A549 (cell line): ENCODE measurements around the gene RAD23B. TPM values are rescaled to one million over a fixed set of nuclear protein-coding genes. Genes with fewer than 3 reads are reported as not detected.
"Not testable (repeated sequence)": the region's sequence is repeated elsewhere in the genome, so short reads cannot be mapped to it uniquely, and the experiment has no call there.

Experiments
- ATAC-seq, 2 experiments: fragments of 200-7000 bp in 1 of 2; fragments of >200 bp in 1 of 2; cut with Nextera tagmentation in 1 of 2; cut with Tn5 transposase in 1 of 2; 3 replicates each; pipeline versions ENCODE4 v1.8.0 to v1.9.1; 2018 to 2020; ENCODE audit warnings: mild to moderate bottlenecking in 1 of 2, moderate library complexity in 1 of 2
- CTCF ChIA-PET: fragments of 300-600 bp; sonication (Branson Sonifier 250); formaldehyde crosslinking; extraction: SDS; loops from one replicate; lab custom pipeline; 2021; ENCODE audit warnings: antibody characterized with exemption, inconsistent platforms; lab: Yijun Ruan, JAX
- POLR2A ChIA-PET: fragments of 350-600 bp; formaldehyde crosslinking; extraction: SDS; loops from one replicate; lab custom pipeline; 2021; ENCODE audit warnings: antibody characterized with exemption, inconsistent platforms; lab: Yijun Ruan, JAX
- DNase-seq, 2 experiments: peaks; one replicate each; pipeline versions ENCODE4 v3.0.0 to v3.0.0-alpha.2; 2011 to 2016; ENCODE audit warnings: low read depth in 1 of 2, low spot score in 1 of 2
- FAIRE-seq: peaks from 2 replicates; lab custom pipeline; 2011; peaks lifted over from hg19 to GRCh38; lab: Jason Lieb, UNC
- H3K27ac ChIP-seq, 2 experiments: fragments of >200 bp; sonication (Bioruptor Twin); formaldehyde crosslinking; 3 replicates each; pipeline ENCODE4 v1.5.1; 2016 to 2017
- H3K4me1 ChIP-seq: fragments of >200 bp; sonication (Bioruptor Twin); formaldehyde crosslinking; 3 replicates; pipeline ENCODE4 v1.6.1; 2016
- H3K4me2 ChIP-seq: fragments of >200 bp; sonication (Bioruptor Twin); formaldehyde crosslinking; 3 replicates; pipeline ENCODE4 v1.6.1; 2016
- H3K4me3 ChIP-seq: fragments of >200 bp; sonication (Bioruptor Twin); formaldehyde crosslinking; 3 replicates; pipeline ENCODE4 v1.5.1; 2016
- H3K9me3 ChIP-seq: fragments of >200 bp; sonication (Bioruptor Twin); formaldehyde crosslinking; 3 replicates; pipeline ENCODE4 v1.6.1; 2016
- BCL3 ChIP-seq: fragments of >200 bp; sonication (Bioruptor Twin); formaldehyde crosslinking; IDR thresholded peaks from 3 replicates; pipeline ENCODE4 v1.6.1; 2016
- CBX2 ChIP-seq: fragments of 200-600 bp; sonication (generic); IDR thresholded peaks from 2 replicates; pipeline ENCODE4 v1.6.1; 2016; ENCODE audit warnings: low read depth, mild to moderate bottlenecking, borderline replicate concordance
- CEBPB ChIP-seq, 2 experiments: fragments of >200 bp in 1 of 2; sonication (Bioruptor Twin) in 1 of 2; formaldehyde crosslinking in 1 of 2; IDR thresholded peaks; 2 replicates each; pipeline ENCODE4 v1.6.1; 2012 to 2016
- ELK1 ChIP-seq: fragments of 150-350 bp; IDR thresholded peaks from 2 replicates; pipeline ENCODE4 v1.6.1; 2014; ENCODE audit warnings: low read depth, mild to moderate bottlenecking, low read length
- FOSB ChIP-seq: fragments of 250-450 bp; sonication (Bioruptor Pico); IDR thresholded peaks from 2 replicates; pipeline ENCODE4 v1.5.0; 2020; ENCODE audit warnings: mild to moderate bottlenecking, moderate library complexity
- HMGXB4 ChIP-seq: fragments of 250-450 bp; sonication (Bioruptor Pico); IDR thresholded peaks from 2 replicates; pipeline ENCODE4 v1.5.0; 2021; ENCODE audit warnings: mild to moderate bottlenecking, moderate library complexity, borderline replicate concordance
- HOXB5 ChIP-seq: fragments of 250-450 bp; sonication (Bioruptor Pico); IDR thresholded peaks from 2 replicates; pipeline ENCODE4 v1.5.0; 2020; ENCODE audit warnings: mild to moderate bottlenecking, moderate library complexity
- KDM1A ChIP-seq: fragments of 200-600 bp; sonication (generic); IDR thresholded peaks from 2 replicates; pipeline ENCODE4 v1.6.1; 2016; ENCODE audit warnings: low read depth, mild to moderate bottlenecking
- MAZ ChIP-seq: fragments of 150-350 bp; IDR thresholded peaks from 2 replicates; pipeline ENCODE4 v1.6.1; 2014; ENCODE audit warnings: antibody characterized with exemption, low read depth, low read length, borderline replicate concordance
- MYC ChIP-seq: IDR thresholded peaks from 2 replicates; pipeline ENCODE4 v1.6.1; 2012; ENCODE audit warnings: mild to moderate bottlenecking, inconsistent platforms, low read length, improper control_type of control experiment, borderline replicate concordance
- NFE2L2 ChIP-seq: fragments of 150-350 bp; conservative IDR thresholded peaks from 2 replicates; pipeline ENCODE4 v1.6.1; 2014; ENCODE audit warnings: low read length
- NR3C1 ChIP-seq: fragments of >200 bp; sonication (Bioruptor Twin); formaldehyde crosslinking; IDR thresholded peaks from 3 replicates; pipeline ENCODE4 v1.6.1; 2017
- PHF8 ChIP-seq: fragments of 200-600 bp; sonication (generic); IDR thresholded peaks from 2 replicates; pipeline ENCODE4 v1.6.1; 2016; ENCODE audit warnings: low read depth, mild to moderate bottlenecking, antibody characterized with exemption, moderate library complexity, borderline replicate concordance
- RCOR1 ChIP-seq: fragments of 150-350 bp; IDR thresholded peaks from 2 replicates; pipeline ENCODE4 v1.6.1; 2014; ENCODE audit warnings: antibody characterized with exemption, low read length, low read depth
- REST ChIP-seq: fragments of 200-600 bp; sonication (generic); IDR thresholded peaks from 2 replicates; pipeline ENCODE4 v1.6.1; 2016; ENCODE audit warnings: antibody characterized with exemption, mild to moderate bottlenecking, moderate library complexity
- RFX5 ChIP-seq: fragments of 450-650 bp; IDR thresholded peaks from 2 replicates; pipeline ENCODE4 v1.7.1; 2014; ENCODE audit warnings: antibody characterized with exemption, mild to moderate bottlenecking, moderate library complexity
- SMC3 ChIP-seq: fragments of >200 bp; sonication (Bioruptor Twin); formaldehyde crosslinking; IDR thresholded peaks from 3 replicates; pipeline ENCODE4 v1.6.1; 2018; ENCODE audit warnings: inconsistent platforms
- TFCP2L1 ChIP-seq: fragments of 250-450 bp; sonication (Bioruptor Pico); IDR thresholded peaks from 2 replicates; pipeline ENCODE4 v1.5.0; 2021; ENCODE audit warnings: mild to moderate bottlenecking
- TP53 ChIP-seq: fragments of 250-450 bp; sonication (Bioruptor Pico); IDR thresholded peaks from 2 replicates; pipeline ENCODE4 v1.5.0; 2021; ENCODE audit warnings: mild to moderate bottlenecking, moderate library complexity
- ZC3H11A ChIP-seq: fragments of 450-650 bp; IDR thresholded peaks from 2 replicates; pipeline ENCODE4 v1.6.1; 2014; ENCODE audit warnings: antibody characterized with exemption, mild to moderate bottlenecking
- WGBS: methylation state at CpG from one replicate; pipeline ENCODE4 v1.1.6; 2017; ENCODE audit errors: missing lambda C conversion rate; 5-methylcytosine and 5-hydroxymethylcytosine counted together
- polyA plus RNA-seq, 4 experiments: library from polyadenylated mRNA; depleted of rRNA in 3 of 4; stranded (reverse); fragments of >200 nt; fragmentation: RNase III in 1 of 4; extraction: RNeasy Plus Mini Kit Qiagen cat#74134 plus additional on column Dnase treatment in 1 of 4; gene quantifications; 2 replicates in 3 of 4; 3 replicates in 1 of 4; pipeline ENCODE4 v1.2.3, GENCODE V29; 2011 to 2017

RAD23B gene
- polyA plus RNA-seq, 2 of the 4 experiments (the other 2 are of a cell fraction) = 136 to 195 TPM

GRCh38 chr9:107295995-107296394 lies 12.9 kb downstream of the RAD23B start:
- Histone ChIP-seq H3K4me3 (no peak overlapping the region), H3K9me3 (no peaks in the 10 kb centered on the region), H3K4me1 (peaks cover 39% of the 10 kb centered on the region; the same call in 2 of the 3 replicates), H3K4me2 (no peak overlapping the region), H3K27ac (no peak overlapping the region)
- ATAC-seq (peak in 1 of 2 experiments; percentile 47; a peak in 1 of 6 replicates), DNase-seq (no peak), FAIRE-seq (no peak)
- POLR2A ChIA-PET = interaction anchor here (1.0 kb wide), 1 partner anchor 12 kb away, joined by 4 read pairs; the partner anchor contains the start of gene RAD23B
- 70% methylated on average over 1 of the region's 1 CpG for WGBS
- CTCF ChIA-PET = interaction anchor here (0.6 to 2.3 kb wide), 6 partner anchors 17 to 1312 kb away, joined by 3 to 10 read pairs (median 4); no protein-coding TSS in a partner anchor
- TF ChIP-seq HMGXB4 (CRISPR knock-in tag) (no peak), BCL3 (no peak), ZC3H11A (no peak), CEBPB (IDR thresholded peaks at IDR 0.05) (no peak), FOSB (CRISPR knock-in tag) (no peak), REST (no peak), PHF8 (no peak), ELK1 (no peak), CBX2 (no peak), MAZ (no peak), RFX5 (no peak), RCOR1 (no peak), KDM1A (no peak), HOXB5 (no peak), NFE2L2 (no peak), MYC (no peak), TP53 (CRISPR knock-in tag) (no peak), TFCP2L1 (CRISPR knock-in tag) (no peak), SMC3 (no peak), NR3C1 (no peak)

GRCh38 chr9:107296592-107296991 lies 13.5 kb downstream of the RAD23B start:
- H3K27ac ChIP-seq, FAIRE-seq, H3K9me3 ChIP-seq, H3K4me3 ChIP-seq, ATAC-seq, H3K4me2 ChIP-seq, DNase-seq: not testable (repeated sequence)
- 95% methylated on average over 8 of the region's 8 CpGs for WGBS
- POLR2A ChIA-PET = interaction anchor here (0.7 to 1.0 kb wide), 2 partner anchors 13 to 25 kb away, joined by 3 to 4 read pairs; partner anchors contain the start of gene RAD23B
- peaks cover 33% of the 10 kb centered on the region; the same call in 2 of the 3 replicates for H3K4me1 ChIP-seq
- CTCF ChIA-PET = interaction anchor here (0.6 to 2.3 kb wide), 7 partner anchors 16 to 1311 kb away, joined by 3 to 10 read pairs (median 4); no protein-coding TSS in a partner anchor
